Activated naive CD4-positive, alpha-beta T cell treated with anti-CD3 and anti-CD28 coated beads for 36 hours (primary cell): Measurements from ENCODE around the gene EXD3. TPM values are rescaled to one million over a fixed set of nuclear protein-coding genes. Genes with fewer than 3 reads are reported as not detected.

Source experiments
- CTCF ChIA-PET: fragments of 350-600 bp; sonication (Branson Sonifier 250); formaldehyde crosslinking; loops from one replicate; lab custom pipeline; 2021; ENCODE audit warnings: antibody characterized with exemption; lab: Charles Lee
- DNase-seq: peaks from one replicate; pipeline ENCODE4 v3.0.0-alpha.2; 2020
- H3K27ac Mint-ChIP-seq: one replicate; pipeline ENCODE4 v1.8.0; 2021; ENCODE audit warnings: mild to moderate bottlenecking, mixed read lengths
- H3K27me3 Mint-ChIP-seq: one replicate; pipeline ENCODE4 v1.8.0; 2021; ENCODE audit warnings: low read depth, mixed read lengths
- H3K36me3 Mint-ChIP-seq: one replicate; pipeline ENCODE4 v1.8.0; 2021; ENCODE audit warnings: low read depth, mixed read lengths
- H3K4me1 Mint-ChIP-seq: one replicate; pipeline ENCODE4 v1.8.0; 2021; ENCODE audit warnings: low read depth, mixed read lengths
- H3K4me3 Mint-ChIP-seq: one replicate; pipeline ENCODE4 v1.8.0; 2021; ENCODE audit warnings: mild to moderate bottlenecking, moderate library complexity, mixed read lengths
- H3K9me3 Mint-ChIP-seq: one replicate; pipeline ENCODE4 v1.8.0; 2021; ENCODE audit warnings: mixed read lengths
- intact Hi-C: fragments of 100-400 bp; cut with micrococcal nuclease; formaldehyde crosslinking; loops from one replicate; pipeline ENCODE4 v1.15.1; 2023
- total RNA-seq, 2 experiments: library from RNA; stranded (reverse); gene quantifications; one replicate each; pipeline ENCODE4 v1.2.3, GENCODE V29; 2021

EXD3 gene
- total RNA-seq, 2 experiments from 2014 or later = 11.2 to 12.7 TPM

- CTCF ChIA-PET = interaction anchor here (0.6 kb wide), 1 partner anchor 478 kb away, joined by 3 read pairs; no protein-coding TSS in a partner anchor
- DNase-seq = no peak
- Mint-ChIP-seq H3K4me3 (no peak overlapping the region), H3K4me1 (peaks cover 21% of the 10 kb centered on the region), H3K27me3 (no peaks in the 10 kb centered on the region), H3K27ac (no peak overlapping the region), H3K36me3 (peaks cover 3% of the 10 kb centered on the region), H3K9me3 (no peaks in the 10 kb centered on the region)
- intact Hi-C loops = loop anchor here (2.0 kb wide), 1 partner anchor 14 kb away; no protein-coding TSS in a partner anchor
Observed at GRCh38 chr9:137396634-137397367, 26.2 kb downstream of the EXD3 start.

- H3K4me1 Mint-ChIP-seq = peaks cover 21% of the 10 kb centered on the region
- DNase-seq = no peak
- no peak overlapping the region for H3K27ac Mint-ChIP-seq
- CTCF ChIA-PET = no interaction called here
- no peaks in the 10 kb centered on the region for H3K9me3 Mint-ChIP-seq
- no peaks in the 10 kb centered on the region for H3K27me3 Mint-ChIP-seq
- peaks cover 3% of the 10 kb centered on the region for H3K36me3 Mint-ChIP-seq
- no peak overlapping the region for H3K4me3 Mint-ChIP-seq
- intact Hi-C loops = loop anchor here (2.0 kb wide), 1 partner anchor 15 kb away; no protein-coding TSS in a partner anchor
Observed at GRCh38 chr9:137396227-137396626, 26.7 kb downstream of the EXD3 start.

- DNase-seq = no peak
- Mint-ChIP-seq H3K4me1 (peaks cover 21% of the 10 kb centered on the region), H3K4me3 (no peak overlapping the region), H3K9me3 (no peaks in the 10 kb centered on the region), H3K27ac (no peak overlapping the region), H3K36me3 (peaks cover 3% of the 10 kb centered on the region), H3K27me3 (no peaks in the 10 kb centered on the region)
- intact Hi-C loops = loop anchor here (2.0 kb wide), 1 partner anchor 15 kb away; no protein-coding TSS in a partner anchor
- CTCF ChIA-PET = no interaction called here
Observed at GRCh38 chr9:137395666-137396010, 27.3 kb downstream of the EXD3 start.

- intact Hi-C loops = no loop called here
- H3K4me1 Mint-ChIP-seq = peaks cover 21% of the 10 kb centered on the region
- peaks cover 3% of the 10 kb centered on the region for H3K36me3 Mint-ChIP-seq
- H3K27ac Mint-ChIP-seq = no peak overlapping the region
- DNase-seq = no peak
- no peaks in the 10 kb centered on the region for H3K27me3 Mint-ChIP-seq
- H3K9me3 Mint-ChIP-seq = no peaks in the 10 kb centered on the region
- no peak overlapping the region for H3K4me3 Mint-ChIP-seq
- CTCF ChIA-PET = no interaction called here
Observed at GRCh38 chr9:137394866-137395665, 27.9 kb downstream of the EXD3 start.

GRCh38 chr9:137393176-137394150 lies 29.5 kb downstream of the EXD3 start:
- CTCF ChIA-PET = no interaction called here
- no peaks in the 10 kb centered on the region for H3K27me3 Mint-ChIP-seq
- no peak overlapping the region for H3K27ac Mint-ChIP-seq
- H3K4me1 Mint-ChIP-seq = peaks cover 16% of the 10 kb centered on the region
- H3K4me3 Mint-ChIP-seq = no peak overlapping the region
- intact Hi-C loops = no loop called here
- H3K36me3 Mint-ChIP-seq = no peaks in the 10 kb centered on the region
- no peaks in the 10 kb centered on the region for H3K9me3 Mint-ChIP-seq
- no peak for DNase-seq

GRCh38 chr9:137392232-137393007 lies 30.5 kb downstream of the EXD3 start:
- DNase-seq = no peak
- Mint-ChIP-seq H3K36me3 (no peaks in the 10 kb centered on the region), H3K4me1 (peaks cover 15% of the 10 kb centered on the region), H3K9me3 (no peaks in the 10 kb centered on the region), H3K27me3 (no peaks in the 10 kb centered on the region), H3K4me3 (no peak overlapping the region), H3K27ac (no peak overlapping the region)
- intact Hi-C loops = no loop called here
- CTCF ChIA-PET = no interaction called here

GRCh38 chr9:137391411-137391754 lies 31.6 kb downstream of the EXD3 start:
- no peaks in the 10 kb centered on the region for H3K27me3 Mint-ChIP-seq
- intact Hi-C loops = no loop called here
- H3K4me1 Mint-ChIP-seq = peaks cover 17% of the 10 kb centered on the region
- DNase-seq = no peak
- no peak overlapping the region for H3K4me3 Mint-ChIP-seq
- H3K27ac Mint-ChIP-seq = no peak overlapping the region
- no peaks in the 10 kb centered on the region for H3K36me3 Mint-ChIP-seq
- CTCF ChIA-PET = no interaction called here
- H3K9me3 Mint-ChIP-seq = no peaks in the 10 kb centered on the region

GRCh38 chr9:137390553-137391410 lies 32.2 kb downstream of the EXD3 start:
- no peaks in the 10 kb centered on the region for H3K27me3 Mint-ChIP-seq
- H3K27ac Mint-ChIP-seq = no peak overlapping the region
- intact Hi-C loops = no loop called here
- peaks cover 20% of the 10 kb centered on the region for H3K4me1 Mint-ChIP-seq
- no peak for DNase-seq
- H3K36me3 Mint-ChIP-seq = no peaks in the 10 kb centered on the region
- no peak overlapping the region for H3K4me3 Mint-ChIP-seq
- CTCF ChIA-PET = no interaction called here
- no peaks in the 10 kb centered on the region for H3K9me3 Mint-ChIP-seq

GRCh38 chr9:137389428-137389746 lies 33.6 kb downstream of the EXD3 start:
- H3K4me3 Mint-ChIP-seq = no peak overlapping the region
- H3K4me1 Mint-ChIP-seq = peaks cover 20% of the 10 kb centered on the region
- no peak for DNase-seq
- CTCF ChIA-PET = no interaction called here
- H3K36me3 Mint-ChIP-seq = no peaks in the 10 kb centered on the region
- intact Hi-C loops = no loop called here
- H3K9me3 Mint-ChIP-seq = no peaks in the 10 kb centered on the region
- no peak overlapping the region for H3K27ac Mint-ChIP-seq
- no peaks in the 10 kb centered on the region for H3K27me3 Mint-ChIP-seq

- DNase-seq = no peak
- Mint-ChIP-seq H3K36me3 (no peaks in the 10 kb centered on the region), H3K27ac (no peak overlapping the region), H3K4me1 (peaks cover 20% of the 10 kb centered on the region), H3K27me3 (no peaks in the 10 kb centered on the region), H3K9me3 (no peaks in the 10 kb centered on the region), H3K4me3 (no peak overlapping the region)
- CTCF ChIA-PET = interaction anchor here (0.9 kb wide), 1 partner anchor 15 kb away, joined by 3 read pairs; no protein-coding TSS in a partner anchor
- intact Hi-C loops = no loop called here
Observed at GRCh38 chr9:137388589-137389427, 34.2 kb downstream of the EXD3 start.
